GM19463 (cell line): ENCODE measurements around the gene DMD.
A peak's percentile ranks its signal among the peaks of the same experiment; 100 is the strongest.

Experiments
- ATAC-seq: cut with Tn5 transposase; IDR thresholded peaks from one replicate; pipeline ENCODE4 v1.9.1; 2021; ENCODE audit warnings: mild to moderate bottlenecking, moderate library complexity; ENCODE audit not compliant: unreplicated experiment

DMD gene

GRCh38 chrX:31796624-31797023 lies 1414.7 kb downstream of the DMD start:
- no peak for ATAC-seq

GRCh38 chrX:31747411-31747810 lies 1463.9 kb downstream of the DMD start:
- no peak for ATAC-seq

- ATAC-seq: no peak
These were observed 1468.3 kb downstream of the DMD start for GRCh38 chrX:31743004-31743403.

- ATAC-seq: no peak
These were observed 1493.9 kb downstream of the DMD start for GRCh38 chrX:31717474-31717873.

GRCh38 chrX:31715675-31716074 lies 1495.7 kb downstream of the DMD start:
- no peak for ATAC-seq

GRCh38 chrX:31714797-31715196 lies 1496.6 kb downstream of the DMD start:
- no peak for ATAC-seq

GRCh38 chrX:31713120-31713519 lies 1498.2 kb downstream of the DMD start:
- ATAC-seq: no peak

GRCh38 chrX:31711166-31711565 lies 1500.2 kb downstream of the DMD start:
- ATAC-seq: no peak

GRCh38 chrX:31708116-31708515 lies 1503.2 kb downstream of the DMD start:
- no peak for ATAC-seq

GRCh38 chrX:31706466-31706865 lies 1504.9 kb downstream of the DMD start:
- ATAC-seq: no peak

GRCh38 chrX:31705816-31706215 lies 1505.5 kb downstream of the DMD start:
- ATAC-seq: no peak

- ATAC-seq: no peak
These were observed 1506.4 kb downstream of the DMD start for GRCh38 chrX:31704938-31705337.

- ATAC-seq: no peak
These were observed 1509.1 kb downstream of the DMD start for GRCh38 chrX:31702222-31702621.

- ATAC-seq: no peak
These were observed 1513.9 kb downstream of the DMD start for GRCh38 chrX:31697294-31697916.

GRCh38 chrX:31679861-31680260 lies 1531.5 kb downstream of the DMD start:
- ATAC-seq: no peak

- no peak for ATAC-seq
These were observed 1541.1 kb downstream of the DMD start for GRCh38 chrX:31670245-31670644.

GRCh38 chrX:31665454-31665853 lies 1545.9 kb downstream of the DMD start:
- ATAC-seq: no peak

GRCh38 chrX:31663172-31663571 lies 1548.2 kb downstream of the DMD start:
- ATAC-seq: no peak

- ATAC-seq: no peak
These were observed 1550.0 kb downstream of the DMD start for GRCh38 chrX:31661280-31661810.

- no peak for ATAC-seq
These were observed 1553.0 kb downstream of the DMD start for GRCh38 chrX:31658360-31658759.

- no peak for ATAC-seq
These were observed 1555.3 kb downstream of the DMD start for GRCh38 chrX:31656013-31656412.

- no peak for ATAC-seq
These were observed 1557.9 kb downstream of the DMD start for GRCh38 chrX:31653422-31653821.

GRCh38 chrX:31652650-31653049 lies 1558.7 kb downstream of the DMD start:
- peak; percentile 69 for ATAC-seq
